Lower leg skin (tissue), 3 donors: ENCODE data around the gene CD28.

Source experiments
- POLR2A ChIP-seq, 2 donors: fragments of 450-650 bp; IDR thresholded peaks; one replicate each; pipeline ENCODE4 v1.6.1; 2016 to 2017; ENCODE audit warnings: antibody characterized with exemption in 2 of 2, mild to moderate bottlenecking in 1 of 2, moderate library complexity in 1 of 2
- TF ChIP-seq, protein P1 (sequence below), 3 donors: fragments of 450-650 bp; IDR thresholded peaks; one replicate each; pipeline ENCODE4 v1.5.1; 2016; ENCODE audit warnings: antibody characterized with exemption in 3 of 3, mild to moderate bottlenecking in 3 of 3, moderate library complexity in 2 of 3

DNA sequence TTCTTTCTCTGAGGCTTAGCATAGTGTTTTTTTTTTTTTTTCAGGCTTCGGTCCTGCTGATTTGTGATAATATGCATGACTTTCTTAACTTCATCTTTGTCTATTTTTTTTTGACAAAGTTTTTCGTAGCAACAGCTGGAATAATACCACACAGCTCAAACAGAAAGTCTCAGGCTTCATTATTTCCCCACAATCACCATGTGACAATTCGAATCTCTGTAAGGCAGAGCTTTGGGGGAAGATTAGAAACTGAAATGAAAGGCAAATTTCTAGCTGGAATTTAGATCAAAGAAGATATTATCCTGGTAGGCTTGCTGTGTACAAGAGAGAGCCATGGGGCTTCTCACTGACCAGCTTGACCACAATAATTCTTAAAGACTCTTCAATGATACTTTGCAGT, 12.2 kb upstream of the CD28 start:
- TF ChIP-seq, protein P1, sequence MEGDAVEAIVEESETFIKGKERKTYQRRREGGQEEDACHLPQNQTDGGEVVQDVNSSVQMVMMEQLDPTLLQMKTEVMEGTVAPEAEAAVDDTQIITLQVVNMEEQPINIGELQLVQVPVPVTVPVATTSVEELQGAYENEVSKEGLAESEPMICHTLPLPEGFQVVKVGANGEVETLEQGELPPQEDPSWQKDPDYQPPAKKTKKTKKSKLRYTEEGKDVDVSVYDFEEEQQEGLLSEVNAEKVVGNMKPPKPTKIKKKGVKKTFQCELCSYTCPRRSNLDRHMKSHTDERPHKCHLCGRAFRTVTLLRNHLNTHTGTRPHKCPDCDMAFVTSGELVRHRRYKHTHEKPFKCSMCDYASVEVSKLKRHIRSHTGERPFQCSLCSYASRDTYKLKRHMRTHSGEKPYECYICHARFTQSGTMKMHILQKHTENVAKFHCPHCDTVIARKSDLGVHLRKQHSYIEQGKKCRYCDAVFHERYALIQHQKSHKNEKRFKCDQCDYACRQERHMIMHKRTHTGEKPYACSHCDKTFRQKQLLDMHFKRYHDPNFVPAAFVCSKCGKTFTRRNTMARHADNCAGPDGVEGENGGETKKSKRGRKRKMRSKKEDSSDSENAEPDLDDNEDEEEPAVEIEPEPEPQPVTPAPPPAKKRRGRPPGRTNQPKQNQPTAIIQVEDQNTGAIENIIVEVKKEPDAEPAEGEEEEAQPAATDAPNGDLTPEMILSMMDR (IDR thresholded peaks at IDR 0.05) = no peak
- TF ChIP-seq POLR2A (IDR thresholded peaks at IDR 0.05) = no peak
